SK-N-MC (cell line): ENCODE data around the gene CLEC2A.

Experiments used
- DNase-seq: peaks from one replicate; pipeline ENCODE4 v3.0.0-alpha.2; 2011; ENCODE audit warnings: low read depth, low spot score
- H3K27ac ChIP-seq: fragments of 200-600 bp; sonication (generic); 2 replicates; pipeline ENCODE4 v1.5.1; 2016; ENCODE audit warnings: mixed run types
- H3K36me3 ChIP-seq: fragments of 200-600 bp; sonication (generic); 2 replicates; pipeline ENCODE4 v1.6.1; 2017; ENCODE audit warnings: antibody characterized with exemption, low read length, mixed read lengths; ENCODE audit not compliant: insufficient read depth
- H3K4me3 ChIP-seq: fragments of 200-600 bp; sonication (generic); 2 replicates; pipeline ENCODE4 v1.5.1; 2016
- H3K9ac ChIP-seq: fragments of 200-600 bp; sonication (generic); 2 replicates; pipeline ENCODE4 v1.8.0; 2017; ENCODE audit warnings: mixed run types, mixed read lengths; ENCODE audit not compliant: insufficient read length
- H3K9me3 ChIP-seq: fragments of 200-600 bp; sonication (generic); 2 replicates; pipeline ENCODE4 v1.6.1; 2017; ENCODE audit warnings: low read depth, mild to moderate bottlenecking, antibody characterized with exemption, low read length, moderate library complexity, mixed read lengths
- EZH2 ChIP-seq: fragments of 200-600 bp; sonication (generic); IDR thresholded peaks from one replicate; pipeline ENCODE4 v1.6.1; 2017; ENCODE audit warnings: antibody characterized with exemption
- FOXP2 ChIP-seq: optimal IDR thresholded peaks from 2 replicates; pipeline ENCODE3; 2011; ENCODE audit warnings: mild to moderate bottlenecking, moderate library complexity; ENCODE audit not compliant: insufficient read depth; ENCODE audit errors: extremely low read length, control extremely low read depth
- POLR2AphosphoS5 ChIP-seq: IDR thresholded peaks from 2 replicates; pipeline ENCODE4 v1.6.1; 2012; ENCODE audit warnings: mild to moderate bottlenecking, low read depth, low read length, borderline replicate concordance

CLEC2A gene

DNA sequence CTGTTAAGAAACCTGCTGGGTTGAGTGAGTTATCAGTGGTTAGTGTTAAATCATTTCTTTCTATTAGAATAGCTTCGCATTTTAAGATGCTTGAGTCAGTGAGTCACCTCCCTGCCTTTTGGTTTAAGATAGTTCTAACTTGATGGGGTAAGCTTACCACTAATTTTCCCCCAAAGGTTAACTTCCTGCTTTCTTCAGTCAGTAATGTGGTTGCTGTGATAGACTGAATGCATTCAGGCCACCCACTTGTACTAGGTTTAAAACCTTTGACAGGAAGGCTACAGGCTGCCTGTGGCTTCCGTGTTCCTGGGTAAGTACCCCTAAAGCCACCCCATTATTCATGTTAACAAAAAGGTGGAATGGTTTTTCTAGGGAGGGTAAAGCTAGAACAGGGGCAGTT is 25.3 kb downstream of the CLEC2A start:
- H3K36me3 ChIP-seq = no peaks in the 10 kb centered on the region
- TF ChIP-seq EZH2 (no peak), POLR2AphosphoS5 (no peak), FOXP2 (no peak)
- H3K9ac ChIP-seq = no peak overlapping the region
- no peak overlapping the region for H3K4me3 ChIP-seq
- H3K27ac ChIP-seq = no peak overlapping the region
- DNase-seq = no peak
- H3K9me3 ChIP-seq = peaks cover 11% of the 10 kb centered on the region; the same call in 1 of the 2 replicates

DNA sequence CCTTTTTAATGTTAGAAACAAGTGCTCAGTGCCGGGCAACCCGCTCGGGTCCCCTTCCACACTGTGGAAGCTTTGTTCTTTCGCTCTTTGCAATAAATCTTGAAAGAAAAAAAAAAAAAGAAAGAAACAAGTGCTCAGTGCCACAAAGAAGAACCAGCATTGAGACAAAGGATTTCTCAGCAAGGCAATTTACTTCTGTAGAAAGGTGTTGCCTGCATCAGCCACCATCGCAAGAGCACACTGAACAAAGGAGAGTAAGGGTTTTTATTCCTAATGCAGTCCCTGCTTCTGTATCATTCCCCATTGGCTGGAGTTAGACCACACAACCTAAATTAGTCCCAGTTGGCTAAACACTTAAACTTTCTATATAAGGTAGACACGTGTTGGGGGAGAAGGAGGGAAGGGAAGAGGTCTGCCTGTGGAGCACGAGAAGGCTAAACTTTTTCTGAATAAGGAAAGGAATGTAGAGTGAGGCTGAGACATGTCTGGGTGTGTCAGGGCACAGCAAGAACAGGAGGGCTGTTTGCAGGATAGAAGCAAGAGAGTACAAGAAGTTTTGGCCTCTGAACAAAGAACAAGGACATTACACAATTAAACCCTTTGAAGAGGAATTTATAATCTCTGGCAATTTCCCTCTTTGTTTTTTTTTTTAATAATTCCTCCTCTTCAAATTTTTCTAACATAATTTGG is 29.5 kb downstream of the CLEC2A start:
- DNase-seq = no peak
- H3K36me3 ChIP-seq = no peaks in the 10 kb centered on the region
- H3K4me3 ChIP-seq = no peak overlapping the region
- H3K9me3 ChIP-seq = no peaks in the 10 kb centered on the region
- H3K27ac ChIP-seq = no peak overlapping the region
- no peak overlapping the region for H3K9ac ChIP-seq
- no peak for TF ChIP-seq POLR2AphosphoS5
- no peak for TF ChIP-seq FOXP2
- TF ChIP-seq EZH2 = no peak

DNA sequence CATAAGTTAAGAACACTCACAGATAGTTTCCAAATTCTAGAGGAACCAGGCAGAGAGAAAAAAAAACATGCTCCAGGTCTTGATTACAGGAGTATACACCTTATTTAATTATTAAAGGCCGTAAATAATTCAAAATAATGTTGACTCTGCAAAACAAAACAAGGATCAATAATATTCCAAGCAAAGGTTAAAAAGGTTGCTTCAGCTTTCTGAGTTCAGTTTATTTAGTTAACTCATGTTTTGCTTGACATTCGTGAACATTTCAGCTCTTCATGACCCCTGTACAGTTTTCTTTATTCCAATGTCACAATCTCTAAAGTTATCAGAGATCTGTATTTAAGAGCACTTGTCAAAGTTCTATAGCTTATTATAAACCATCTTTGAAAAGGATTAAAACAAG is 31.2 kb downstream of the CLEC2A start:
- H3K27ac ChIP-seq = no peak overlapping the region
- TF ChIP-seq FOXP2 = no peak
- TF ChIP-seq POLR2AphosphoS5 = no peak
- no peak for TF ChIP-seq EZH2
- no peaks in the 10 kb centered on the region for H3K36me3 ChIP-seq
- no peak overlapping the region for H3K4me3 ChIP-seq
- no peaks in the 10 kb centered on the region for H3K9me3 ChIP-seq
- H3K9ac ChIP-seq = no peak overlapping the region
- DNase-seq = no peak

DNA sequence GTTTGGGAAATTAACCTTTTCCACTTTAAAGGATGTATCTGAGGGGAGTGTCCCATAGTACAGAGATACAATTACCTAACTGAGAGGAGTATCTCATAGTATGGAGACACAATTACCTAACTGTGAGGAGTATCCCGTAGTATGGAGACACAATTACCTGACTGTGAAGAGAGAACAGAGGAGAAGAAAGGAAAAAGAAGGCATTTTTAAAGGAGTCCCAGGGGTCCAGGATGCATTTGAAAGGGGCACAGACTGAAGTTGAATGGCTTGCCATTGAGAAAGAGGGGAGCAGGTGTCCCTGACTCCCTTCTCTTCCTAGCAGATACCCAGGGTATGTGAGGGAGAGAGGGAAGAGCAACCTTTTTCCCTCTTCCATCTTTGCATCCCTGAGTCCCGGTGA is 33.0 kb downstream of the CLEC2A start:
- no peaks in the 10 kb centered on the region for H3K36me3 ChIP-seq
- TF ChIP-seq FOXP2 (no peak), POLR2AphosphoS5 (no peak), EZH2 (no peak)
- DNase-seq = no peak
- H3K9me3 ChIP-seq = no peaks in the 10 kb centered on the region
- H3K4me3 ChIP-seq = no peak overlapping the region
- no peak overlapping the region for H3K9ac ChIP-seq
- no peak overlapping the region for H3K27ac ChIP-seq

DNA sequence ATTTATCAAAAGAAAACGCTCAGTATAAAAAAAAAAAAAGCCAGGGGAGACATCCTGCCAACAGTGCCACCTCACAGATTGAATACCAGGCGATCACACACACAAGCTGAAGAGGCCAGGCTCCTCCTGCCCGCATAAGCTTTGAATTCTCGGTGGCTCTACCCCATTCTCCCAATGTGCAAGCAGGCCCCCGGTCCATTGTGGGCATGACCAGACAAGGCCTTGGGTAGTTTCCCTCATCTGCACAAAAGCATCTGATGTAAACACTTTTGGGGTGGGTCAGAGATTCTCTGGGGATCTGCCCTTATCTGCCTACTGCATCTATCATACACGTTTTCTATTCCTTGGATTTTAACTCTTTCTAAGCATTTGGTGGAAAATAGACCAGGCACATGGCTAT is 34.6 kb downstream of the CLEC2A start:
- no peak for DNase-seq
- Histone ChIP-seq H3K9me3 (no peaks in the 10 kb centered on the region), H3K4me3 (no peak overlapping the region), H3K27ac (no peak overlapping the region), H3K9ac (no peak overlapping the region), H3K36me3 (no peaks in the 10 kb centered on the region)
- TF ChIP-seq EZH2 (no peak), FOXP2 (no peak), POLR2AphosphoS5 (no peak)

DNA sequence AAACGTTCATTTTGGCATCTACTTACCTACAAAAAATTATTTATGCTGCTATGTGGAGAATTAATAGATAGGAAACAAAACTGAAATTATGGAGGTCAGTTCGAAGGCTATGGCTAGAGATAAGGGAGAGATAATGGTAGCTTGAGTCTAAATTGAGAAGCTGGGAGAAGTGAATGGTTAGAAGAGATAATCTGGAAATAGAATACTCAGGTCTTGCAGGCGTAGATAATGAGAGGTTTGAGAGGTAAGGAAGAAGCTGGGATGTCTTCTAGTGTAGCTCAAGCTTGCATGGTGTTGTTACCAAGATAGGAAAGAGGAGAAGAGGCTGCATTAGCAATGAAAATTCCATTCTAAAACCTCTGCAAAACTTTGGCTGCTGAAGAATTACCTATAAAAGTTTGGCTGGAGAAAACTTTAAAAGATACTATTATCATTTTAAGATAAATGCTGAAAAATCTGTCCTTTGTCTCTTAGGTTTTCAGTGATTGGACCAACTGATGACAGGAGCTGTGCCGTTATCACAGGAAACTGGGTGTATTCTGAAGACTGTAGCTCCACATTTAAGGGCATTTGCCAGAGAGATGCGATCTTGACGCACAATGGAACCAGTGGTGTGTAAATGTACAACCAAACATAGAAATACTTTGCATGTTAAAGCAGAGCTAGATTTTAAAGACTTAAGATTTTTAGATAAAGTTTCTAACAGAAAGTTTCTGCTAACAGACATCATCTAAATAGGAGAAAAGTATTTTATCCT is 36.8 kb downstream of the CLEC2A start:
- TF ChIP-seq EZH2 = no peak
- TF ChIP-seq FOXP2 = no peak
- TF ChIP-seq POLR2AphosphoS5 = no peak
- no peak for DNase-seq
- Histone ChIP-seq H3K9me3 (no peaks in the 10 kb centered on the region), H3K36me3 (no peaks in the 10 kb centered on the region), H3K27ac (no peak overlapping the region), H3K4me3 (no peak overlapping the region), H3K9ac (no peak overlapping the region)

DNA sequence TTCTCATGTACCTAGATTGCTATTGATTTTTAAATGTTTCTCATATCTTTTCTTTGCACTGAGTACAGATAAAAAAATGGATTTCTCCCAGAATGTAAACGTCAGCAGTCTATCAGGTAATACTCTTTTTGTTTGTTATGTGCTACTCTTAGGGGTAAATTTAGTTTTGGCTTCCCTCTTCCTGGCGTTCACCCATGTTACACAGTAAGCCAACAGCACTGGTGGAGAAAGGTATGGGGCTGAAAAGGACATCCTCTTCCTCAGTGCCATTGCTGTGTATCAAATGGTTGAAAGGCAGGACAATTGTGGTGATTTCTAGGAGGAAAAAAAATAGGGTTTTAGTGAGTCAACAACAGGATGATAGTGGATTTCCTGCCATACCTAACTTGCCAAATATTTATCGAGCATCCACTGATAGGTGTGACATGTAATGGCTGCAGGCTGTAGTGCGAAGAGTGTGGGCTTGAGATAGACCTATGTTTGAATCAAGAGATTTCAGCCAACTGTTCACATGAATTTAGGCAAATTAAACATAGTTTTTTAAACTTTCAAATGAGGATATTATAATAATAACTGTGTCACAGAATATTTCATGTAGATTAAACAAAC is 43.4 kb downstream of the CLEC2A start:
- Histone ChIP-seq H3K36me3 (no peaks in the 10 kb centered on the region), H3K27ac (no peak overlapping the region), H3K9me3 (no peaks in the 10 kb centered on the region), H3K9ac (no peak overlapping the region), H3K4me3 (no peak overlapping the region)
- no peak for TF ChIP-seq POLR2AphosphoS5
- DNase-seq = no peak

DNA sequence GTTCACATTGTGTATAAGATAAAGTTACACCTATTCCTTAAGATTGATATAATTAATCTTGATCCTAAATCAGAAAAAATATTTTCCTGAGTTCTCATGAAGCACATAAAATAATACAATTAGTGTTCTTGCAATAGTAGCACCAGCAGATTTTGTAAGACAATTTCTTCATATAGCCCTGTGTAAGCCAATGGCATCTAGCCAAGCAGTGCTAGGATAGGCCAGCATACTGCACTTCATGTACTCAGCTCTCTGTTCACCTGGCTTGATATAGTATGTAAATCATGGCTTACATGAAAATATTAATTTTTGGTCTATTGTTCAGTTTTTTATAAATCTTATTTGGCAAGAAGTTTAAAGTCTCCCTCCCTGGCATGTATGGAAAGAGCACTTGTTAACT is 49.0 kb downstream of the CLEC2A start:
- no peaks in the 10 kb centered on the region for H3K9me3 ChIP-seq
- TF ChIP-seq POLR2AphosphoS5 = no peak
- H3K4me3 ChIP-seq = no peak overlapping the region
- no peak overlapping the region for H3K27ac ChIP-seq
- DNase-seq = no peak
- no peaks in the 10 kb centered on the region for H3K36me3 ChIP-seq
- no peak overlapping the region for H3K9ac ChIP-seq

DNA sequence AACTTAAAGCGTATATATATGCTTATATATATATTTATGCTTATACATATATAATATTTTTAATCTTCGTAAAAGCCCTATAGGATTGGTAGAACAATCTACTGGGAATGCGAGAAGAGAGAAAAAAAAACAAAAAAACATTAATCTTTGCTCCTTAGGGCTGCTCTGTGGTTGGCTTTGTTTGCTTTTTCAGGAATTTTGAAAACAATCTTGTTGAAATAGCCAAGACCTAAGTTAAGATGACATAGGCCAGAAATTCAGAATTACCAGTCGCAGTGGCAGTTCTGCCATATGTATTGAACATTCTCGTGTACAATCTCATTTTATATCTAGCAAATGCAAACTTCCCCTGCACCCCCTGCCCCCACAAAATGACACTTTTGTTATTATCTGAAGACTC is 50.2 kb downstream of the CLEC2A start:
- Histone ChIP-seq H3K4me3 (no peak overlapping the region), H3K9ac (no peak overlapping the region), H3K27ac (no peak overlapping the region), H3K36me3 (no peaks in the 10 kb centered on the region), H3K9me3 (no peaks in the 10 kb centered on the region)
- DNase-seq = no peak
- no peak for TF ChIP-seq FOXP2
- TF ChIP-seq EZH2 = no peak
- no peak for TF ChIP-seq POLR2AphosphoS5
